Fibroblast of skin of abdomen (primary cell): Measurements from ENCODE around the gene PDCL3.

Experiments used
- DNase-seq: peaks from one replicate; pipeline ENCODE4 v3.0.0-alpha.2; 2013

Gene PDCL3

DNA sequence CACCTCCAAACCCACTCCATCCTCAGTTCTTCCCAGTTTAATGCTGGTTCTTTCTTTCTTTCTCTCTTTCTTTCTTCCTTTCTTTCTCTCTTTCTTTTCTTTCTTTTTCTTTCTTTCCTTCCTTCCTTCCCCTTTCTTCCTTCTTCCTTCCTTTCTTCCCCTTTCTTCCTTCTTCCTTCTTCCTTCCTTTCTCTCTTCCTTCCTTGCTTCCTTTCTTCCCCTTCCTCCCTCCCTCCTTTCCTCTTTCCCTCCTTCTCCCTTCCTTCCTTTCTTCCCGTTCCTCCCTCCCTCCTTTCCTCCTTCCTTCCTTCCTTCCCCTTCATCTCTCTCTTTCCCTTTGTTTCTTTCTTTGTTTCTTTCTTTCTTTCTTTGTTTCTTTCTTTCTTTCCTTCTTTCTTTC is 50.9 kb downstream of the PDCL3 start:
- DNase-seq, result no peak

DNA sequence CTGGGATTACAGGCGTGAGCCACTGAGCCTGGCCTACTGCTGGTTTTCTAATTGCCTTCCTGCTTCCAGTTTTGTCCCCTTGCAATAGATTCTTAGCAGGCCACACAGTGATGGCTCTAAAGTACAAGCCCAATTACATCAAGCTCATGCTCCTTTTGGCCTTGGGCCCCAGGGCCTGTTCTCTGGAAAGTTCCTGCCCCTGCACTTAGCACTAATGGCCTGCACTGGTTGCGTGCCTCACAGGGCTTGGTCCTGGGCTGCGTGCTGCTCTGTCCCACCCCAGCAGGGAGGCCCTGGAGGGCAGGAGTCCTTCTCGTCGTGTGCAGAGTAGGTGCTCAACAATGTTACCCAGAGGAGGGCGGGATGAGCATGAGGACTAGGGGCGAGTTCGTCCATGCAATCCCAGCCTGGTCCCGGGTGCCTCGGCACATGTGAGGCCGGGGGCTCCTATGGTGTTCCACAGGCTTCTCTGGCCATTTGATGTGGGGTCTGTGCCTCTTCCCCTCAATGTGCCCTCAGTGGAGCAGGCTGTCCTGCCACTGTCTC is 51.7 kb downstream of the PDCL3 start:
- no peak for DNase-seq

DNA sequence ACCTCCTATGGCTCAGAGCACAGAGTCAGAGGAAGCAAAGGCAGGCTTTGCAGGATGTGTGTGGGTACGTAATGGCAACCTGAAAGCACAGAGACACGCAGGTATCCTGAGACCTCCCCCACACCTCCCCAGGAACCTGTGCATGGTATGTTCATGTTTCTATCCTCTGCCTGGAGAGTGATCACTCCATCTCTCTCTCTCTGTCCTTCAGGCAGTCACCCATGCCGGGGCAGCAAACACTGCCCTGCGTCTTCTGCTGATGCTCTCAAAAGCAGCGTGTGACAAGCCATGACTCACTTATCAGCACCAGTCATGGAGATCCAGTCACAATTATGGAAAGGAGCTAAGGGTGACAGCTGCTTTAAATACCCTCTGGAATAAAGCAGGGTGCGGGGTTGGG is 52.7 kb downstream of the PDCL3 start:
- no peak for DNase-seq

DNA sequence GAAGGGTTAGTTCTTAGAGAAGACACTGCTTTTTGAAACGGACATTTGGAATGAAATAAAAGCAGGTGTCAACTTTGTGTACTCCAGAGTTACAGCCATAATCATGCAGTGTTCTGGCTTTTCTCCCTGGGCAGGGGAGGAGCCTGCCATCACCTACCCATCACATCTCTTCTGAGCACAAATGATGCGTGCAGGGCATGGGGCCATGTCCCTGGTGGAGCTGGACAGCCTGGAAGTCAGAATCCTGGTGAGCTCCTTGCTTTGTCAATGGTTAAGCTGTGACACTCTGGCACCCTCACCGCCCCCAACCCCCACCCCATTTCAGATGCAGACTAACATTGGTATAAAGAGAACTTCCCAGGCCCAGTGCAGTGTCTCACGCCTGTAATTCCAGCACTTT is 53.1 kb downstream of the PDCL3 start:
- DNase-seq, result no peak

DNA sequence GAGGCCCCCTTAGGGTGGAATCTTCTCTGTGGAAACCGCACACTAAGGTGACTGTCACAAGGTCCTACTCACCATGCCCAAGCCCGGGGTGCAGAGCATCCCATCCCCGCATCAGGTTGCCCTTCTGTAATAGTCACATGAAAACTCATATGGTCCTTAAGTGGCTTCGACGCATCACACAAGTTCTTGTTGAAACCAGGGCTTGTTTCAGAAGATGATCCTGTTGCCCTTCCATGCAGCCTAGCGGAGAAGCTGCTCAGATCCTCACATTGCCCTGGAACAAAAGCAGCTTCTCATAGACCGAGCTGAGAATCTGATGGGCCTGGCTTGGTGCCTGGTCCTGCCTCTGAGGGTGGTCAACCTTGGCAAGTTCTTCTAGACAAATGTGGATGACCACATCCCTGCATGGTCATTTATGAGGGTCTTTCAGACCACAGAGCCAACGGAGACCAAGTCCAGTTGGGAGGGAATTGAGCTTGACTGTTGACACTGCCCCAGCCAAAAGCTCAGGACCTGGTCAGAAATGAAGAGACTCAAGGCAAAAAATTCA is 54.1 kb downstream of the PDCL3 start:
- DNase-seq, result no peak

DNA sequence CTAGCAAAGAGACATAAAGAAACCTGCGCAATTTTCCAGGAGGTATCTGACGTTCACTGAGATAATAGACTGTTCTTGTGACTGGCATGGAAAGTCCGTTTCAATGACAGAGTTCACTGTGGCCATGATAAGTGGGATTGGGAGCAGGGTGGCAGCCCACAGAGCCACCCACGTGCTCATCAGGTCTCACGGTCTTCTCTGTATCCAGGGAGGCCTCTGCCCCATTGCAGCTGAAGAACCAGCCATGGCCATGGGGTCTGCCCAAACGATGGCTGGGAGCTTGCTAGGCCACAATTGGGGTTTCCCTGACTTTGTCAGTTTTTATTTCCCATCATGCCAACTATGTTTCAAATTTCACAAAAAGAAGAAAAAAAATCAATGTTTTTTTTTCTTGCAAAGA is 57.2 kb downstream of the PDCL3 start:
- DNase-seq, result no peak

DNA sequence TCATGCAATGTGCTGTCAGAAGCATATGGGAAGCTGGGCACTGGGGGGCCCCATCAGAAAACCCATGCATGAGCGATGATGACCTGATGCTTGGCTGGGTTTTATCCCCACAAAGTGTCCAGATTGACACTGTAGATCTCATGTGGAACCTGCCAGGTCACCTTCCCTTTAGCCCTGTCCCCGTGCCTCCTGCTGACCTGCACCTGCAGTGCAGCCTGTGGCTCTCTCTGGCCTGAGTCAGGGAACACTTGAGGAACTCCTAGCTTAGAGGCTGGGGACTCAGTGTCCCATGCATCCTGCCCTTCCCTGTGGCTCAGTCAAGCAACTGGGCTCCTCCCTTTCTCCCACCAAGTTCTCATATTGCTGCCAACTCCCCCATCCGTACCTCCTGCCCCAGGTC is 57.7 kb downstream of the PDCL3 start:
- DNase-seq, result no peak

DNA sequence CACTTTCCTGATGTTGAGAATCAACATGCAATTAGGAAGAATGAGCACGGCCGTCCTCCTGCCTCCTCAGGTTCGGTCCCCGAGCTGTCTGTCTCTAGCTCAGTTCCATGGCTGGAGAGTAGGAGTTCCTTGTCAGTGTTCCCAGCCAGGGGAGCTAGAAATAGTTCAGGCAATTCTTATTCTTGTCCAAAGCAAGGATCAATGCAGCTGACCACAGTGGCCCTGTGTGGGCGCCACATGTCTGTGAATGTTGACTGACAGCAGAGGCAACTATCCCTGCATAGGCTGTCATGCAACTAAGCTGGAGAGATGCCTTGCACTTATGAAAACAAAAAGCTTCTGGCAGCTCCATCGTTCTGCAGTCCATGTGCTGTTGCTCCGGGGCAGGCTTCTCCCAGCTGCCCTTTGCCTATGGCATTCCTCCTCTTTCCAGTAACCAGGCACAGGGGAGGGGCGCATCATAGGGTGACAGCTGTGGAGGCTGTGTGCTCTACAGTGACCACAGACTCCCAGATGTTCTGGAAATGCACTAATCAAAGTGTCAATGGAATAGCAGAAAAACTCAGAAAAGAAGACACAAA is 58.7 kb downstream of the PDCL3 start:
- no peak for DNase-seq

DNA sequence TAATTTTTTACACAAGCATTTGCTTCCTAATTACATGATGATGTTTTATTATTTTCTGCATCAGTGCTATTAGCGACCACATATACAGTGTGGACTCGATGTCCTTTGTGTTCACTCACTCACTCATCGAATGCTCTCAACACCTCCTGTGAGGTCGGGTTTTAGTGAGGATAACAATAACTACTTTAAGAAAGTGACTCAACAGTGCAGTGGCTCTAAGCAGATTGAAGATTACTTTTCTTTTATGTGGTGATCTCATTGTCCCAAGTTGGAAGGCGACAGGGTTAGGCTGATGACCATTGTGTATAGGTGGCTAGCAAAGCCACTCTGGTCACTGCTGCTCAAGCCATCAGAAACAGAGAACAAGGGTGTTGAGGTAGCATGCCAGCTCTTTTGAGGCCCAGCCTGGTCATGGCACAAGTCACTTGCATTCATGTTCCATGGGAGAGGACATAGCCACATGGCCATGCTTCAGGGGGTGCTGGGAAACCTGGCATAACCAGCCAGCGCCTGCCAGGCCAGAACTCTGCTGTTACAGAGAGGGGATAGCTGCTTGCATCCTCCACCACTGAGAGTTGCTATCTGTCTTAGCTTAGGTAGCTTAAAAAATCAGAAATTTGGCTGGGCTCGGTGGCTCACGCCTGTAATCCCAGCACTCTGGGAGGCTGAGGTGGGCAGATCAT is 60.4 kb downstream of the PDCL3 start:
- no peak for DNase-seq

DNA sequence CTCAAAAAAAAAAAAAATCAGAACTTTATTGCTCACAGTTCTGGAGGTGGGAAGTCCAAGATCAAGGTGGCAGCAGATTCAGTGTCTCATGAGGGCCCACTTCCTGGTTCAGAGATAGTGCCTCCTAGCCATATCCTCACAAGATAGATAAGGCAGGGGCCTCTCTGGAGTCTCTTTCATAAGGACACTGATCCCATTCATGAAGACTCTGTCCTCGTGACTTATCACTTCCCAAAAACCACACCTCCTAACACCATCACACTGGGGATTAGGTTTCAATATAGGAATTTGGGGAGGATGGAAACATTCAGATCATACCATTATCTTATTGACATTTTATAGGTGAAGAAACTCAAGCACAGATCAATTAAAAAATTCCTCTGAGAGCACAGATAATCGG is 61.1 kb downstream of the PDCL3 start:
- no peak for DNase-seq

DNA sequence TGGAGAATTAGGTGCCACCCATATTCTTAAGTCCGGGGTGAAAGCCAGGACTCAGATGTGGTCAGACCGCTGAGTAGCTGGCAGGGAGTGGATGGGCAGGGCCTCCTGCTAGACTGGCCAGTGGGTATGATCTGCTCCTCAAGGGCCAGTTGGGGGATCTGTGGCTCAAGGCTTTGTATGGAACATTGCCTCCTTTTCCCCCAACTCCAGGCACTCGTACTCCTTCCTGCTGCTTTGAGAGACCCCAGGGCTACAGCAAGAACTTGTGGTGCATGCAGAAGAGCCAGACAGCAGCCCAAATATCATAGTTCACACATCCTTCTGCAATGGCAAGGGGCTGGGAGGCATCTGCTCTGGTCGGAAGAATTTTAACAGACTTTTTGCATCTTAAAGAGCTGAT is 61.7 kb downstream of the PDCL3 start:
- no peak for DNase-seq

DNA sequence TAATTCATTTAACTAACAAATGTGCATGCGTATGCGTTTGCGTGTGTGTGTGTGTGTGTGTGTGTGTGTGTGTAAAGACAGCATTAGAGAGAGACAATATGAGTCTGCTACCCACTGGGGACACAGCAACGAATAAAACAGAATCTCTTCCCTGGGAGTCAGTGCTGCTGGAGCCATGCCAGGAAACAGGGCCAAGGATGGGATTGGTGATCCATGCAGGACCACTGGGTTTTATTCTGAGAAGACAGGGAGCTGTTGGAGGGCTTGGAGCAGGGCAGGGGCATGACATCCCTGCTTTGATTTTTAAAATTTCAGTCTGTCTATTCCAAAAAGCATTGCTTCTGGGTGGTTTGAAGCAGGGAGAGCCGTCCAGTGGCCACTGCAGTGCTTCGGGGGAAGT is 62.9 kb downstream of the PDCL3 start:
- no peak for DNase-seq
